Measurements from ENCODE around the gene RBMS1. TPM values are rescaled to one million over a fixed set of nuclear protein-coding genes. Genes with fewer than 3 reads are reported as not detected.
A peak's percentile ranks its signal among the peaks of the same experiment; 100 is the strongest.

RBMS1 gene
- total and polyA plus RNA-seq, 5 donors, result 41.7 to 73.5 (median 62.7) TPM

DNA sequence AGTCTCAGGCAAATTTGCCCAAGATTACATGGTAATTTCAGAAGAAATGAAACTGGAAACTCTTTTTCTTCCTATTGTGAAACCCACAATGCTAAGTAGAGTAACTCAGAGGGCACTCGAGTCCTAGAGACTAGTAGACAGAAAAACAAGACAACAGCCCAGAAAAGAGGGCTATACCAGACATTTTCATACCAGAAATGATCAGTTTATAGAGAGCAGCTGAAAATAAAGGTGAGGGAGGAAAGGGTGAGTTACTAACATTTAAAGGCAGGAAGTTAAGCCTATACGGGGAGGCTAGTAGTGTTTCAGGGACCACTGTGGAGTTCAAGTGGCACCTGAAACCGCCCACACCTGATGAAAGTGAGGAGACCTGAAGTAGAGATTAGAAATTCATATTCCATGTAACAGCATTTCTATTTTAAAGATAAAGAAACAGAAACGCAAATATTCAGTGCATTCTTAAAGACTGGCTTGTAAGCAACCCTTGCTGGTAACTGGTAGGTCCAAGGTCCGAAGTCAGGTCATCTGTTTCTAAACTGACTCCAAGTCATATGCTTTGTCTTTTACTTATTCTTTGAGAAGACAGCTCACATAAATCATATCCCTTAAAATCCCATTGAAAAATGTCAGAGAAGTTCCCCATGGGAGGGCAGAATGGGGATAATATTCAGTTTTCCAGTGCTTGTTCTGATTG lies 148.4 kb downstream of the RBMS1 start:
- intact Hi-C loops (cut with DNase I), result no loop called here
- H3K27ac ChIP-seq (ENCODE audit: low read length), result no peak overlapping the region
- DNase-seq (no peak), ATAC-seq (no peak)
- no peaks in the 10 kb centered on the region for H3K9me3 ChIP-seq (ENCODE audit: control insufficient read depth, low read length)
- H3K27me3 ChIP-seq (ENCODE audit: control insufficient read depth, insufficient read depth), result no peaks in the 10 kb centered on the region
- whole genome bisulfite sequencing, result 80% methylated on average over 5 of the region's 5 CpGs
- H3K4me3 ChIP-seq (ENCODE audit: low read length), result no peak overlapping the region
- H3K4me1 ChIP-seq (ENCODE audit: control insufficient read depth, insufficient read depth, low read length), result peaks cover 11% of the 10 kb centered on the region

DNA sequence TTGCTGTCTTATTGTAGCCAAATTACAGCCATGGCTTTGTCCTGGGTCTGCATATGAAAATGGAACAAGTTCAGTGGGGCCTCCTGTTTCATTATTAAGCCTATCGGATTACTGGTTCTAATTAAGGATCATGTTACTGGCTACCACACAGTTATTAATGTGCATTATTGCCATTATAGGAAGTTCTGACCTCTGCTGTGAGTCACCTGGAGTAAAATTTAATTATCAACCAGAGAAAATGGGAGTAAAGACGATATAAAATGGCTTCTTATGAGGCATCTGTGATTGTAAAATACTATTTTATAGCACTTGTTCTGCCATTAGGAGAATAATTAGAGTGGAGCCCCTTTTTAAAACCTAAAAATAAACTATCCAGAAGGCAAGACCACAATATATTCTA lies 150.2 kb downstream of the RBMS1 start:
- WGBS, result 77% methylated on average over 2 of the region's 2 CpGs
- intact Hi-C loops (cut with DNase I), result no loop called here
- Histone ChIP-seq H3K27ac (ENCODE audit: low read length) (no peak overlapping the region), H3K4me3 (ENCODE audit: low read length) (no peak overlapping the region), H3K9me3 (ENCODE audit: control insufficient read depth, low read length) (no peaks in the 10 kb centered on the region), H3K27me3 (ENCODE audit: control insufficient read depth, insufficient read depth) (no peaks in the 10 kb centered on the region), H3K4me1 (ENCODE audit: control insufficient read depth, insufficient read depth, low read length) (peaks cover 8% of the 10 kb centered on the region)
- ATAC-seq (no peak), DNase-seq (no peak)

DNA sequence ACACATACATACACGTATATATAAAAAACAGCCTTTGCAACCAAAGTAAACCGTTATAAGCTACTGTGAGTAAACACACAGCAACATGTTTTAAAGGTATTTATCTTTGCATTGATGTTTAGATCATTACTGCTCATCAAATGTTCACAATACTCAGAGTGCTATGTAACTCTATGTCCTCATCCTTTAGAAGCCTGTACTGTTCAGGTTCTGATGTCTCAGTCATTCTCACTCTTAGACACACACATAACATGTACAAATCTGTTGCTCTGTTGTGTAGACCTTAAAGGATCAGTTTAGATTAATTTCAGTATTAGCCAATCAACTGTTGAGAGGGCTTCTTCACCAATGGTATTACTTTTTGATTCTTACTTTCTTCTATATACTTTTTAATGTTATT lies 153.9 kb downstream of the RBMS1 start:
- Histone ChIP-seq H3K4me1 (ENCODE audit: control insufficient read depth, insufficient read depth, low read length) (peaks cover 8% of the 10 kb centered on the region), H3K4me3 (ENCODE audit: low read length) (no peak overlapping the region), H3K27me3 (ENCODE audit: control insufficient read depth, insufficient read depth) (no peaks in the 10 kb centered on the region), H3K9me3 (ENCODE audit: control insufficient read depth, low read length) (no peaks in the 10 kb centered on the region), H3K27ac (ENCODE audit: low read length) (no peak overlapping the region)
- DNase-seq, result no peak
- WGBS, result 66% methylated on average over 2 of the region's 2 CpGs
- no peak for ATAC-seq
- intact Hi-C loops (cut with DNase I), result loop anchor here in 2 of 4 donors (10.0 kb wide), 2 partner anchors 155 to 635 kb away; partner anchors contain the start of gene RBMS1 (in 1 of the 2)

DNA sequence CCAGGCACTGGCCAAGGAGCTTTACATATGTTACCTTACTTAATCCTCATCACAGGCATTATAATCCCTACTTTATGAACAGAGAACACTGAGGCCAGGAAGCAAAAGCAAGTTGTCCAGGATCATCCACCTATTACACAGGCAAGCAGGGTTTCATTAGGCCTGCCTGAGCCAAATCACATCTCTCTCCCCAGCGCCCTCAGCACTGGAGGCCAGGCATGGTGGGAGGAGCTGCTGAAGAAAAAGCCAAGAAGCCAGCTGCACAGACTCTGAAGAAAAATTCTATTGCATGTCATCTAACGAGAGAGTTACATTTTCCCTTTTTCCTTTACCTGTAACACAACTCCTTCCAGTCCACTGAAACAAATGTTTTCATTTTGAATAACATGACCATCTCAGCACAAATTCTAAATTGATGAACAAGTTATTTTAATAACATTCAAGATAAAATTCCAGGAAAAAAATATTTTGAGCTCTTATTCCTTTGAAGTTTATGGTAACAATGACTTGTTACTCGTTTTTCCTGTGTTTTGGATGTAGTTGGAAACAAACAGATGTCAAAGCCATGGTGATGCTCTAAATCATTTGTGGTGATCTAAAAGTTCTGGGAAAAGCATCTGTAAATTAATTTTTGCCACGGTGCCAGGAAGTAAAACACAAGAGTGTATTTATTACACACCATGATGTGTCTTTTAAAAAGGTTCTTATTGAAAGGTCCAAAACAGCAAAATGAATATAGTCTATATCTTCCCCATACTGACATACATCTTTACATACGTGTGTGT lies 154.5 kb downstream of the RBMS1 start:
- no peaks in the 10 kb centered on the region for H3K9me3 ChIP-seq (ENCODE audit: control insufficient read depth, low read length)
- no peak overlapping the region for H3K27ac ChIP-seq (ENCODE audit: low read length)
- peak; percentile 28 to 79 (median 64) for DNase-seq
- 33% methylated on average over 5 of the region's 5 CpGs for WGBS
- H3K4me3 ChIP-seq (ENCODE audit: low read length), result no peak overlapping the region
- H3K27me3 ChIP-seq (ENCODE audit: control insufficient read depth, insufficient read depth), result no peaks in the 10 kb centered on the region
- ATAC-seq, result peak; percentile 80 to 85
- intact Hi-C loops (cut with DNase I), result loop anchor here in 2 of 4 donors (10.0 kb wide), 2 partner anchors 156 to 636 kb away; partner anchors contain the start of gene RBMS1 (in 1 of the 2)
- H3K4me1 ChIP-seq (ENCODE audit: control insufficient read depth, insufficient read depth, low read length), result peaks cover 12% of the 10 kb centered on the region

DNA sequence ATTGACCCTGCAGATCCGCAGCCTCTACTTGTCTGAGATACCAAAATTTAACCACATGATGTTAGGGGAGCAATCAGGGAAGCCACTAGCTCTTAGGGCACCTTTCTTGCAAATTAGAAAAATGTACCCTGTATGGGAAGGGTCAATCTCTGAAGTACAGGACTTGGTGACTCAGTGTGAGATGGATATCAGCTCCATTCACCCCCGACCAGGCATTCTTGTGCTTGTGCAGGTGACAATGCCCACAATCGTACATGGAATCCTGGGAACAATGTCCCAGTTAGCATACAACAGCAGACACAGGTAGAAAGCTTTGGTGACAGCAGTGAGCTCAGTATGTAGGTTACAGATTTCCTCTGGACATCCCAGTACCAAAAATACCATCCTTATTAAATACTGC lies 155.9 kb downstream of the RBMS1 start:
- WGBS, result 47% methylated on average over 3 of the region's 3 CpGs
- no peak overlapping the region for H3K27ac ChIP-seq (ENCODE audit: low read length)
- intact Hi-C loops (cut with DNase I), result loop anchor here in 2 of 4 donors (10.0 kb wide), 2 partner anchors 157 to 637 kb away; partner anchors contain the start of gene RBMS1 (in 1 of the 2)
- ATAC-seq (no peak), DNase-seq (no peak)
- H3K4me3 ChIP-seq (ENCODE audit: low read length), result no peak overlapping the region
- H3K27me3 ChIP-seq (ENCODE audit: control insufficient read depth, insufficient read depth), result no peaks in the 10 kb centered on the region
- no peaks in the 10 kb centered on the region for H3K9me3 ChIP-seq (ENCODE audit: control insufficient read depth, low read length)
- H3K4me1 ChIP-seq (ENCODE audit: control insufficient read depth, insufficient read depth, low read length), result peaks cover 12% of the 10 kb centered on the region

DNA sequence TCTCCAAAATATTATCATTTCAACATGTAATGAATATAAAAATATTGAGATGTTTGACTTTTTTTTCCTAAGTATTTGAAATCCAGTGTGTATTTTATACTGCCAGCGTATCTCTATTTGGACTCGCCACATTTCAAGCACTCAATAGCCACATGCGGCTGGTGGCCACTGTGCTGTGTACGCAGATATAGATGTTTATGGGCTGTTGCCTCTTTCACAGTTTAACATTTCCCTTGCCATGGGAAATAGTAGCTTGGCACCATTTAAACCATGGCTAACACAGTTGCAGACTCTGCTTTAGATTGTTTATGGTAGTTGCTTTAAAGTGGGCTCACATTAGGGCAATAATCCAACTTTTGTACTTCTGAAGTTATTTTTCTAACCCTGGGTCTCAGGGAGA lies 157.0 kb downstream of the RBMS1 start:
- intact Hi-C loops (cut with DNase I), result loop anchor here in 2 of 4 donors (10.0 kb wide), 2 partner anchors 158 to 638 kb away; partner anchors contain the start of gene RBMS1 (in 1 of the 2)
- no peak overlapping the region for H3K27ac ChIP-seq (ENCODE audit: low read length)
- ATAC-seq, result no peak
- H3K4me1 ChIP-seq (ENCODE audit: control insufficient read depth, insufficient read depth, low read length), result peaks cover 17% of the 10 kb centered on the region
- WGBS, result 62% methylated on average over 4 of the region's 4 CpGs
- DNase-seq, result no peak
- H3K27me3 ChIP-seq (ENCODE audit: control insufficient read depth, insufficient read depth), result no peaks in the 10 kb centered on the region
- no peak overlapping the region for H3K4me3 ChIP-seq (ENCODE audit: low read length)
- H3K9me3 ChIP-seq (ENCODE audit: control insufficient read depth, low read length), result no peaks in the 10 kb centered on the region

DNA sequence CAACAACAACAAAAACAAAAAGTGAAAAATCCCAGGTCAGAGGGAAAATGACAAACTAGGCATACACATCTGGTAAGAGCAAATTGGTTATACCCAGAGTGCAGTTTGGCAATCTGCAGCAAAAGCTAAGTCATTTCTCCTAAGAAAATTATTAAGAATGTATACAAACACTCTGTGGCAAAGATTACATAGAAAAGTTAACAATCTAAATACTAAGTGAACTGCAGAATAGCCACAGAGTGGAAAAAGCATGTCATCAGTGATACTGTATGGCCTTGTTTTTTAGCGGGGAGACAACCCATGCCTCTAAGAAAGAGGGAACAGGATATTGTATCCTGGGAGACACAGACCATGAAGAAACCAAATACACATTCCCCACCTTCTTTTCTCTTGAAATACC lies 157.5 kb downstream of the RBMS1 start:
- no peak for ATAC-seq
- H3K4me3 ChIP-seq (ENCODE audit: low read length), result no peak overlapping the region
- DNase-seq, result no peak
- no peak overlapping the region for H3K27ac ChIP-seq (ENCODE audit: low read length)
- H3K4me1 ChIP-seq (ENCODE audit: control insufficient read depth, insufficient read depth, low read length), result peaks cover 17% of the 10 kb centered on the region
- H3K27me3 ChIP-seq (ENCODE audit: control insufficient read depth, insufficient read depth), result no peaks in the 10 kb centered on the region
- WGBS, result 40% methylated on average over 1 of the region's 1 CpG
- intact Hi-C loops (cut with DNase I), result loop anchor here in 2 of 4 donors (10.0 kb wide), 2 partner anchors 159 to 639 kb away; partner anchors contain the start of gene RBMS1 (in 1 of the 2)
- H3K9me3 ChIP-seq (ENCODE audit: control insufficient read depth, low read length), result no peaks in the 10 kb centered on the region

DNA sequence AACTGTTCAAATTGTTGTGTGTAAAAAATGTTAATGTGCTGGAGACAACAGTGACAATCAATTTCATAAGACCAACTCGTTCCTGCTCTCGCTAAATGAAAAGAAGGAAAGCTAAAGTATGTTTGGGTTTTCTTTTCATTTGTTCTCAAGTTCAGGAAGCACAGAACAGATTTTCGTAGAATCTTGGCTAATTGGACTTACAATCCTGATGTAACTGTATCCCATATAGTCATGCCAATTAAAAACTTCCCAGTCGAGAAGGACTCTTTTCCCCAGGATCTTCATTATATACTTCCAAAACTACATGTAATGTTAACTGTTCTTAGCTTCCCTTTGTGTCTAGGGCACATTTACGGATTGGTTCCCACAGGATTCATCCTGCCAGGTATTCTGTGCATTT lies 158.2 kb downstream of the RBMS1 start:
- Histone ChIP-seq H3K9me3 (ENCODE audit: control insufficient read depth, low read length) (no peaks in the 10 kb centered on the region), H3K27ac (ENCODE audit: low read length) (no peak overlapping the region), H3K4me3 (ENCODE audit: low read length) (no peak overlapping the region), H3K4me1 (ENCODE audit: control insufficient read depth, insufficient read depth, low read length) (peaks cover 22% of the 10 kb centered on the region), H3K27me3 (ENCODE audit: control insufficient read depth, insufficient read depth) (no peaks in the 10 kb centered on the region)
- ATAC-seq (no peak), DNase-seq (no peak)
- 52% methylated on average over 5 of the region's 5 CpGs for WGBS
- intact Hi-C loops (cut with DNase I), result loop anchor here in 2 of 4 donors (10.0 kb wide), 2 partner anchors 159 to 639 kb away; partner anchors contain the start of gene RBMS1 (in 1 of the 2)

DNA sequence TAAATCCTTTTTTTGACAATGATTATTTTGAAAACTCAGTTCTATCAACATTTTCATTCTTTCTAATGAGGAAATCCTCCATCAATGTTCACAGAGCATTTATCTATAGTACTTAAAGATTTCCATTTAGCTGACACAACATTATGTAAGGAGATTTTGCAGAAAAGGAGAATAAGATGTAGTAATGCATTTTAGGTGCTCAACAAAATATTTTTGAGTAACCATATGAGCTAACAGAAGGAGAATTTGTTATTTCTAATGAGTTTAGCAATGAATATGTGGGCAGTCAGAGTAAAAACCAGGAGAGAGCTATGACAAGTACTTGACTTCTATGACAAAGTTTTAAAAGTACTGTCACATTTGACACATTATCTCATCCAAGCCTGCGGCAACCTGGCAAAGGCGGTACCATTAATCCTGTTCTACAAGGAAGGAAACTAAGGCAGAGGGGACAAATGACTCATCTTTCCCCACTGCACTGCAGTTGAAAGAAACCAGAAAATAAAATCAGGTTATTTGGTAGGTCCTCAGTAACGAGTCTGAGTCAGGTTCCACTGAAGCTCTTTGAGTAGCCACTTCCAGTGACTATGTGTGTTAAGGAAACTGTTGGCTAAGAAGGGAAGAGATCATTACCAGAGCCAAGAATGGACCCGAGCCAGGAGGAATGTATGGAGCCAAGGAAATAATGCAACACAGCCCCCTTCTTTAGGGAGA lies 159.4 kb downstream of the RBMS1 start:
- no peak overlapping the region for H3K4me3 ChIP-seq (ENCODE audit: low read length)
- ATAC-seq (no peak), DNase-seq (no peak)
- H3K4me1 ChIP-seq (ENCODE audit: control insufficient read depth, insufficient read depth, low read length), result peaks cover 24% of the 10 kb centered on the region
- 36% methylated on average over 4 of the region's 4 CpGs for WGBS
- H3K27me3 ChIP-seq (ENCODE audit: control insufficient read depth, insufficient read depth), result no peaks in the 10 kb centered on the region
- H3K9me3 ChIP-seq (ENCODE audit: control insufficient read depth, low read length), result no peaks in the 10 kb centered on the region
- intact Hi-C loops (cut with DNase I), result loop anchor here in 2 of 4 donors (10.0 kb wide), 2 partner anchors 161 to 641 kb away; partner anchors contain the start of gene RBMS1 (in 1 of the 2)
- no peak overlapping the region for H3K27ac ChIP-seq (ENCODE audit: low read length)

DNA sequence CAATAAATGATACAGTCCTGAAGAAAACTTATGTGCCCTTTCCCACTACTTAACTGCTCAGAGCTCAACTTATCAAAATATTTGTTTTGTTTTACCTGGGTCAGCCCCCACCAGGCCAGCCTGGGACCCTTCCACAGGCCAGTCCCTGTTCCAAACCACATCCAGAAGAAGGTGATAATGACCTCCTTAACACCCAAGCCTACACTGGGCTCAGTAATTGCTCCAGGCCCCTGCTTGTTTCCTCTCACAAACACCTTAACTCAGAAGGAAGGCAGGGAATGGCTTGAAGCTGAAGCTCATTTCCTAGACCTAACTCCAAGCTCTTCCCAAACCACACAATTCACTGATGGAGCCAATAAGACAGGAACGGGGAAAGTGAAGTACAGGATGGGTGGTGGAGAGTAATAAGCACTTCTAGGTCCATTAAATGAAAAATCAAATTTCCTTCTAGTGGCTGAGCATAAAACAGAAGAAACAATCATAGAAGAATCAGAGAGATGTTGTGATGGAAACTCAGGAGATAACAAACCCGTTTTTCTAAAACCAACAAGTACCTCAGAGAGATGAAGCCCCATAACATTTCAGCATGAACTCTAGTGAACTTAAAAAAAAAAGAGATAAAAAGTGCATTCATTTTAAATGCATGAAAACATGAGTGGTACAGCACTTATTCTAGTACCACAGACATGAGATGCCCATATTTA lies 160.1 kb downstream of the RBMS1 start:
- Histone ChIP-seq H3K27ac (ENCODE audit: low read length) (no peak overlapping the region), H3K4me3 (ENCODE audit: low read length) (no peak overlapping the region), H3K9me3 (ENCODE audit: control insufficient read depth, low read length) (no peaks in the 10 kb centered on the region), H3K27me3 (ENCODE audit: control insufficient read depth, insufficient read depth) (no peaks in the 10 kb centered on the region), H3K4me1 (ENCODE audit: control insufficient read depth, insufficient read depth, low read length) (peaks cover 21% of the 10 kb centered on the region)
- intact Hi-C loops (cut with DNase I), result loop anchor here in 2 of 4 donors (10.0 kb wide), 2 partner anchors 161 to 641 kb away; partner anchors contain the start of gene RBMS1 (in 1 of the 2)
- WGBS, result 54% methylated on average over 2 of the region's 2 CpGs
- ATAC-seq, result no peak
- no peak for DNase-seq

Measured in right cardiac atrium (tissue), 5 donors.